Subcutaneous adipose tissue (tissue), 4 donors: ENCODE results near the gene CALHM6. TPM values are rescaled to one million over a fixed set of nuclear protein-coding genes. Genes with fewer than 3 reads are reported as not detected.

Experiments
- CTCF ChIP-seq: fragments of 450-650 bp; IDR thresholded peaks from one replicate; pipeline ENCODE4 v1.5.1; 2016; ENCODE audit warnings: low read depth, mild to moderate bottlenecking, control low read depth, antibody characterized with exemption, moderate library complexity
- total RNA-seq, 4 donors: library from RNA; depleted of rRNA; stranded (reverse); fragments of >200 nt; gene quantifications; one replicate each; pipeline ENCODE4 v1.1.0, GENCODE V29; 2016

Gene CALHM6
- total RNA-seq, 4 donors from 2014 or later = 0.65 to 9.2 (median 3.7) TPM

- TF ChIP-seq CTCF = no peak
These were observed 16.1 kb upstream of the CALHM6 start for GRCh38 chr6:116445102-116445501.

GRCh38 chr6:116446399-116446798, 14.8 kb upstream of the CALHM6 start:
- no peak for TF ChIP-seq CTCF

GRCh38 chr6:116447052-116447451, 14.1 kb upstream of the CALHM6 start:
- no peak for TF ChIP-seq CTCF

GRCh38 chr6:116447496-116448011, 13.6 kb upstream of the CALHM6 start:
- no peak for TF ChIP-seq CTCF

DNA sequence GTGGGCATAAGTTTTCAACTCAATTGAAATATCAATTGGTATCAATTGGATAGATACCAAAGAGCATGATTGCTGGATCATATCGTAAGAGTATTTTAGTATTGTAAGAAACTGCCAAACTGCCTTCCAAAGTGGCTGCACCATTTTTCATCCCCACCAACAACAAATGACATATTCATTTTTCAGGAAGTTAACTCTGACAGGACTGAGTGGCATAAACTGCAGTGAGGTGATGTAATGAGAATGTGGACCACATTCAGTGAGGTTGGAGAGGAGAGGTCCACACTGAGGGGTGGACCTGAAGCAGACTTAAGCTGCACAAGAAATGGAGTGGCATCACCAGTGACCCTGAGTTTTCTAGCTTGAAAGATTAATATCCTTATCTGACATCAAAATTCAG, 11.6 kb upstream of the CALHM6 start:
- TF ChIP-seq CTCF = no peak

GRCh38 chr6:116450185-116450710, 10.9 kb upstream of the CALHM6 start:
- TF ChIP-seq CTCF = no peak

- no peak for TF ChIP-seq CTCF
These were observed 10.1 kb upstream of the CALHM6 start for GRCh38 chr6:116450769-116451740.
